Measurements from ENCODE around the gene PCNX3.
A peak's percentile ranks its signal among the peaks of the same experiment; 100 is the strongest.

Gene PCNX3

GRCh38 chr11:65606876-65607613 is 8.5 kb upstream of the PCNX3 start:
- TF ChIP-seq CTCF (conservative IDR thresholded peaks at IDR 0.05; ENCODE audit: low read length) = no peak
- no peaks in the 10 kb centered on the region for H3K9me3 ChIP-seq (ENCODE audit: insufficient read depth, low read depth, low read length)
- H3K36me3 ChIP-seq (ENCODE audit: insufficient read depth, low read length) = peaks cover 41% of the 10 kb centered on the region; the same call in 1 of the 2 replicates
- H3K27me3 ChIP-seq (ENCODE audit: insufficient read depth, low read length, poor library complexity, severe bottlenecking) = no peaks in the 10 kb centered on the region
- peaks cover 22% of the 10 kb centered on the region for H4K20me1 ChIP-seq (ENCODE audit: insufficient read depth, low read length, poor library complexity, severe bottlenecking)
- no peak overlapping the region for H3K9ac ChIP-seq (ENCODE audit: low read depth, low read length, poor library complexity, severe bottlenecking)
- no peak overlapping the region for H2AFZ ChIP-seq (ENCODE audit: low read length)
- no peak overlapping the region for H3K4me2 ChIP-seq (ENCODE audit: low read depth, low read length, poor library complexity, severe bottlenecking)
- H3K4me3 ChIP-seq (ENCODE audit: low read length, poor library complexity, severe bottlenecking) = no peak overlapping the region
- no peaks in the 10 kb centered on the region for H3F3A ChIP-seq (ENCODE audit: low read depth)
- no peaks in the 10 kb centered on the region for H3K9me2 ChIP-seq (replicated peaks; ENCODE audit: low read depth, low read length)
- peaks cover 29% of the 10 kb centered on the region for H3K4me1 ChIP-seq (ENCODE audit: insufficient read depth, low read length, poor library complexity, severe bottlenecking)
- H3K79me2 ChIP-seq (ENCODE audit: insufficient read depth, low read length) = peaks cover 42% of the 10 kb centered on the region

- Histone ChIP-seq H3K9me3 (ENCODE audit: insufficient read depth, low read depth, low read length) (no peaks in the 10 kb centered on the region), H4K20me1 (ENCODE audit: insufficient read depth, low read length, poor library complexity, severe bottlenecking) (peaks cover 30% of the 10 kb centered on the region), H3K9ac (ENCODE audit: low read depth, low read length, poor library complexity, severe bottlenecking) (no peak overlapping the region), H3K4me1 (ENCODE audit: insufficient read depth, low read length, poor library complexity, severe bottlenecking) (peaks cover 37% of the 10 kb centered on the region), H3K27me3 (ENCODE audit: insufficient read depth, low read length, poor library complexity, severe bottlenecking) (no peaks in the 10 kb centered on the region), H3K9me2 (replicated peaks; ENCODE audit: low read depth, low read length) (no peaks in the 10 kb centered on the region), H3K36me3 (ENCODE audit: insufficient read depth, low read length) (peaks cover 41% of the 10 kb centered on the region; the same call in 1 of the 2 replicates), H3K4me3 (ENCODE audit: low read length, poor library complexity, severe bottlenecking) (no peak overlapping the region), H2AFZ (ENCODE audit: low read length) (no peak overlapping the region), H3F3A (ENCODE audit: low read depth) (no peaks in the 10 kb centered on the region), H3K4me2 (ENCODE audit: low read depth, low read length, poor library complexity, severe bottlenecking) (no peak overlapping the region), H3K79me2 (ENCODE audit: insufficient read depth, low read length) (peaks cover 49% of the 10 kb centered on the region)
- TF ChIP-seq EZH2phosphoT487 (IDR thresholded peaks at IDR 0.05; ENCODE audit: borderline replicate concordance) = no peak
- no peak for TF ChIP-seq CTCF (conservative IDR thresholded peaks at IDR 0.05; ENCODE audit: low read length)
Observed at GRCh38 chr11:65607614-65608426, 7.8 kb upstream of the PCNX3 start.

GRCh38 chr11:65609229-65609628 is 6.3 kb upstream of the PCNX3 start:
- peaks cover 40% of the 10 kb centered on the region for H3K4me1 ChIP-seq (ENCODE audit: insufficient read depth, low read length, poor library complexity, severe bottlenecking)
- H3K27me3 ChIP-seq (ENCODE audit: insufficient read depth, low read length, poor library complexity, severe bottlenecking) = no peaks in the 10 kb centered on the region
- H3K4me3 ChIP-seq (ENCODE audit: low read length, poor library complexity, severe bottlenecking) = peak overlapping the region; percentile 77
- H4K20me1 ChIP-seq (ENCODE audit: insufficient read depth, low read length, poor library complexity, severe bottlenecking) = peaks cover 41% of the 10 kb centered on the region
- no peaks in the 10 kb centered on the region for H3K9me3 ChIP-seq (ENCODE audit: insufficient read depth, low read depth, low read length)
- peaks cover 64% of the 10 kb centered on the region for H3K79me2 ChIP-seq (ENCODE audit: insufficient read depth, low read length)
- peak overlapping the region; percentile 94 for H3K4me2 ChIP-seq (ENCODE audit: low read depth, low read length, poor library complexity, severe bottlenecking)
- no peaks in the 10 kb centered on the region for H3K9me2 ChIP-seq (replicated peaks; ENCODE audit: low read depth, low read length)
- TF ChIP-seq EZH2phosphoT487 (IDR thresholded peaks at IDR 0.05; ENCODE audit: borderline replicate concordance) = no peak
- no peak for TF ChIP-seq CTCF (conservative IDR thresholded peaks at IDR 0.05; ENCODE audit: low read length)
- peaks cover 28% of the 10 kb centered on the region; the same call in 1 of the 2 replicates for H3K36me3 ChIP-seq (ENCODE audit: insufficient read depth, low read length)
- no peak overlapping the region for H2AFZ ChIP-seq (ENCODE audit: low read length)
- no peaks in the 10 kb centered on the region for H3F3A ChIP-seq (ENCODE audit: low read depth)
- peak overlapping the region; percentile 99 for H3K9ac ChIP-seq (ENCODE audit: low read depth, low read length, poor library complexity, severe bottlenecking)
